Activated CD8-positive, alpha-beta T cell treated with anti-CD3 and anti-CD28 coated beads, Interleukin-2, amount 10 ng/mL, durations not matched to agents 7 days and 5 days (primary cell): ENCODE measurements around the gene VAV2. TPM values are rescaled to one million over a fixed set of nuclear protein-coding genes. Genes with fewer than 3 reads are reported as not detected.

Source experiments
- ATAC-seq: fragments of 150-1000 bp; cut with Tn5 transposase; one replicate; pipeline ENCODE4 v1.10.0; 2021; ENCODE audit warnings: moderate library complexity
- CTCF ChIA-PET: fragments of 350-600 bp; sonication (Branson Sonifier 250); formaldehyde crosslinking; loops from one replicate; lab custom pipeline; 2021; ENCODE audit warnings: antibody characterized with exemption; lab: Charles Lee
- POLR2A ChIA-PET: fragments of 350-600 bp; sonication (Branson Sonifier 250); formaldehyde crosslinking; loops from one replicate; lab custom pipeline; 2021; ENCODE audit warnings: antibody characterized with exemption; lab: Charles Lee
- DNase-seq: peaks from one replicate; pipeline ENCODE4 v3.0.0-alpha.2; 2020
- H3K27ac Mint-ChIP-seq: one replicate; pipeline ENCODE4 v1.8.0; 2021; ENCODE audit warnings: mild to moderate bottlenecking, mixed read lengths
- H3K27me3 Mint-ChIP-seq: one replicate; pipeline ENCODE4 v1.8.0; 2021; ENCODE audit warnings: low read depth, mixed read lengths
- H3K36me3 Mint-ChIP-seq: one replicate; pipeline ENCODE4 v1.8.0; 2021; ENCODE audit warnings: low read depth, mixed read lengths
- H3K4me1 Mint-ChIP-seq: one replicate; pipeline ENCODE4 v1.8.0; 2021; ENCODE audit warnings: low read depth, mixed read lengths
- H3K4me3 Mint-ChIP-seq: one replicate; pipeline ENCODE4 v1.8.0; 2021; ENCODE audit warnings: mild to moderate bottlenecking, mixed read lengths
- H3K9me3 Mint-ChIP-seq: one replicate; pipeline ENCODE4 v1.8.0; 2022; ENCODE audit warnings: mixed read lengths; ENCODE audit not compliant: insufficient read depth
- total RNA-seq, 2 experiments: library from RNA; stranded (reverse); gene quantifications; one replicate each; pipeline ENCODE4 v1.2.3, GENCODE V29; 2021

VAV2 gene
- total RNA-seq, 2 experiments from 2014 or later: 10.1 to 10.3 TPM

DNA sequence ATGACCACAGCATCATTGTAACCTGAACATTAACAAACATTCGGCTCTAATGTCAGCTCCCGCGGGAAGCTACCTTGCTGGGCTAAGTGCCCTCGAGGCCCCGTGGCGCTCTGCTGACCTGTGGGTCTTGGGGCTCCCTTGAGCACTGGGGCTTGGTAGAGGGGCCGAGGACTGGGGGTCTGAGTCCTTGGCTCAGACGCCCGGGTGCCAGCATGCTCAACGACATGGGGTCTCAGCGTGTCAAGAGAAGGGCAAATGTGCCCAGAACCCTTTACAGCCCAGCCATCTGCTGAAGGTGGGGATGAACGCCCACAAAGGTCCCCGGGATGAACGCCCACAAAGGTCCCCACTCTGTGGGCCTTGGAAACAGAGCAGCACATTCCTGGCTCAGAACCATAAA lies 214.3 kb downstream of the VAV2 start:
- H3K36me3 Mint-ChIP-seq: no peaks in the 10 kb centered on the region
- no peak for ATAC-seq
- H3K27ac Mint-ChIP-seq: no peak overlapping the region
- H3K9me3 Mint-ChIP-seq: no peaks in the 10 kb centered on the region
- H3K4me1 Mint-ChIP-seq: no peaks in the 10 kb centered on the region
- H3K27me3 Mint-ChIP-seq: no peaks in the 10 kb centered on the region
- no peak for DNase-seq
- H3K4me3 Mint-ChIP-seq: no peak overlapping the region
- POLR2A ChIA-PET: interaction anchor here (0.6 kb wide), 1 partner anchor 1843 kb away, joined by 3 read pairs; no protein-coding TSS in a partner anchor
- CTCF ChIA-PET: interaction anchor here (1.4 to 1.6 kb wide), 2 partner anchors 15 to 217 kb away, joined by 3 to 6 read pairs; no protein-coding TSS in a partner anchor

DNA sequence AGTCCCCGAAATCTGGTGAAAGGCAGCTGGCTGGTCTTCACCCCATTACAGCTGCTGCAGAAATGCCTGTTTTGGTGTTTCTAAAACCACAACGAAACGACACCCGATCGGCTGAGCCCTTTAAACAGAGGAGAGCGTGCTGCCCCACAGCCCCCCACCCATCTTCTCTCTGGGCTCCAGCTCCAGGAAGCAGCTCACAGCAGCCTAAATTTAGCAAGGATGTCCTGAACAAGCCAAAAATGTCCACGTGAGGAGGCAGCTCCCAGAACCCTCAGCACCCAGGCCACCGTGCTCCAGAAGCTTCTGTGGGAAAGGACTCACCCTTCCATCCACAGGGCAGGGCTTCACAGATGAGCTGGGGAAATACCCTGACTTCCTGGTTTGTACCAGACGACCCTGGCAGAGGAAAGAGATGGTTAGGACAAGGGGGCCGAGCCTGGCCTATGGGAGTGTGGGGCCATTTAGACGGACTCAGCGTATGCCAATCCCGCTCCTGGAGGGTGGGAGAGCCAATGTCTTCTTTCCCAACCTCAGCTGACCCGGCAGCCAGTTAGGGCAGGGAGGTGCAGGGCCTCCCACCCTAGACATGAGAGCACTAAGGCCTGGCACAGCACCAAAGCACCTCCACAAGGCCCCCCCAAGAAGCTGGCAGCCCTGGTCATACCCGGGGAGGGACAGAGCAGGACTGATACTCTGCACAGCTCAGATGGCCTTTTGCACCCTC lies 214.9 kb downstream of the VAV2 start:
- DNase-seq: no peak
- Mint-ChIP-seq H3K9me3 (no peaks in the 10 kb centered on the region), H3K4me3 (no peak overlapping the region), H3K27ac (no peak overlapping the region), H3K36me3 (no peaks in the 10 kb centered on the region), H3K4me1 (no peaks in the 10 kb centered on the region), H3K27me3 (no peaks in the 10 kb centered on the region)
- ChIA-PET CTCF (no interaction called here), POLR2A (interaction anchor here (0.6 kb wide), 1 partner anchor 1842 kb away, joined by 3 read pairs; no protein-coding TSS in a partner anchor)
- ATAC-seq: no peak

DNA sequence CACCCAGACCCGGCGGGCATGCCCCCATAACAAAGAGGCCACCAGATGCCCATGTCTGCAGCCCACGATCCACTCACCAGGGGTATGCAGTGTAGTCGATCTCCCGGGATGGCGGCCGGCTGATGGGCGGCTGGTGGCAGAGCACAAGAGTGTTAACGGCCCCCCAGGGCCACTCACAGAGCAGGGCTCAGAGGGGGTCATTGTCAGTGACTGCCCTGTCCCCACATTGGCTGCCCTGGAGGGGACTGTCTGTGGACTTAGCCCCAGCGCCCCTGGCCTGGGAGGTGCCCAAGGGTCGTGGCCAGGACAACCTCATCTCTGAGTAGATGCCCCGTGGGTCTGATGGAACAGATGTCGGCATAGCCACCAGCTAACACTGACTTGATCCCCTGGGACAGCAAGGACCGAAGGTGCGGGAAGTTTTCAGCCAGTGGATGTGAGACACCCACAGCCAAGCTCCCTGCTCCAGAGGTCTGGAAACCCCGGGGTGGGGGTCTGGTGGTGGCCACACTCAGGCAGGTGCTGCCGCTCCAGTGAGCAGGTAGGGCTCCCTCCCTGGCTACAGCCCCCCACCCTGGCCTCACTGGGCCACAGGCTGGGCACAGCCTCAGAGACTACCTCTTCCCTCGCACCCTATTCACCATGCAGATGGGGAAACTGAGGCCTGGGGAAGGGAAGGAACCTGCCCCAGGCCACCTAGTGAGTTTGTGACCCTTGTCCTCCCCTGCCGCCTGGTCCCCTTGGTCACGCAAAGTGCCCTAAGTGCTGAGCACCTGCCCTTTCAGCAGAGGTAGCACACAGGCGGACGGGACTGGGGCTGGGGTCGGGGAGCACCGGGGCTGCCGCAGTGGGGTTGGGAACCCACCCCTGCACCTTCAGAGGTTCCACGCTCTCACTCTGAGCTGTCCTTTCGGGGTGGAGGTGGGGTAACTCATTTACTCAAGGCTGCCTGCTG lies 215.9 kb downstream of the VAV2 start:
- no peak overlapping the region for H3K27ac Mint-ChIP-seq
- POLR2A ChIA-PET: no interaction called here
- ATAC-seq: no peak
- H3K36me3 Mint-ChIP-seq: no peaks in the 10 kb centered on the region
- H3K4me3 Mint-ChIP-seq: no peak overlapping the region
- H3K9me3 Mint-ChIP-seq: no peaks in the 10 kb centered on the region
- H3K4me1 Mint-ChIP-seq: no peaks in the 10 kb centered on the region
- CTCF ChIA-PET: no interaction called here
- no peaks in the 10 kb centered on the region for H3K27me3 Mint-ChIP-seq
- no peak for DNase-seq

DNA sequence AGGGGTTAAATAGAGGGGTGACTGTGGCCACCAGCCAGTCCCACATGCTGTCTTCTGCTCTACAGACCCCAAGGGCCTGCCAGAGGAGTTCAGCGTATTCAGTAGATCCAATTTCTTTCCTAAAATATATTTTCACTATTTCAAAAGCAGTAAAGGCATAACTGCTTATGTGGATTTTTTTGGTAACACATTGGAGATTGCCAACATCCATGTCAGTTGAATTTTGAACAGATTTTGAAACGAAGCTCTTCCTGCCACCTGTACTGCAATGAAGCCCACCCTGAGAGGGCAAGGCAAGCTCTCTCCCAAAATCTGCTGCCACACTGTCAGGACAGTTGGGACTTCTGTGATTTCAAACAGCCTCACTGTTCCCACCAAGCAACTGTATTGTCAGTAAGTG lies 216.8 kb downstream of the VAV2 start:
- no peak overlapping the region for H3K27ac Mint-ChIP-seq

GRCh38 chr9:133774799-133775198 lies 217.3 kb downstream of the VAV2 start:
- Mint-ChIP-seq H3K9me3 (no peaks in the 10 kb centered on the region), H3K4me1 (no peaks in the 10 kb centered on the region), H3K36me3 (no peaks in the 10 kb centered on the region), H3K4me3 (no peak overlapping the region), H3K27me3 (no peaks in the 10 kb centered on the region), H3K27ac (no peak overlapping the region)
- DNase-seq (no peak), ATAC-seq (no peak)
- POLR2A ChIA-PET: no interaction called here
- CTCF ChIA-PET: no interaction called here

More for the DNA sequence above, 216.8 kb downstream of the VAV2 start:
- ChIA-PET CTCF (no interaction called here), POLR2A (no interaction called here)
- Mint-ChIP-seq H3K36me3 (no peaks in the 10 kb centered on the region), H3K27me3 (no peaks in the 10 kb centered on the region), H3K4me1 (no peaks in the 10 kb centered on the region), H3K9me3 (no peaks in the 10 kb centered on the region), H3K4me3 (no peak overlapping the region)
- DNase-seq: no peak
- ATAC-seq: no peak

GRCh38 chr9:133773889-133774655 lies 218.1 kb downstream of the VAV2 start:
- Mint-ChIP-seq H3K36me3 (no peaks in the 10 kb centered on the region), H3K27ac (no peak overlapping the region), H3K9me3 (no peaks in the 10 kb centered on the region), H3K4me3 (no peak overlapping the region), H3K27me3 (no peaks in the 10 kb centered on the region), H3K4me1 (no peaks in the 10 kb centered on the region)
- DNase-seq (no peak), ATAC-seq (no peak)
- ChIA-PET CTCF (interaction anchor here (1.2 kb wide), 2 partner anchors 8 to 31 kb away, joined by 3 to 9 read pairs; no protein-coding TSS in a partner anchor), POLR2A (no interaction called here)

DNA sequence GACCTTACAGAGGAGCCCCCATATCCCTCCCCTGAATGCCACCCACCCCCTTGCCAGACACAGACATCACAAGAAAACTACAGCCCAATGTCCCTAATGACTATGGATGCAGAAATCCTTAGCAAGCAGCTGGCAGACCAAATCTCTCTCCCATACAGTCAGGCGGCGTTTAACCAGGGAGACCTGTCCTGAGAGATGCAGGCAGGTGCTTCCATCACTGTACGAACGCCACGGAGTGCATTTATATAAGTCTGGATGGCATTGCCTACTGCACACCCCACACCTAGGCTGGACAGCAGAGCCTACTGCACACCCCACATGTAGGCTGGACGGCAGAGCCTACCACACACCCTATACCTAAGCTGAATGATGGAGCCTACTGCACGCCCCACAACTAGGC lies 219.5 kb downstream of the VAV2 start:
- DNase-seq: no peak
- CTCF ChIA-PET: interaction anchor here (1.2 kb wide), 1 partner anchor 10 kb away, joined by 9 read pairs; no protein-coding TSS in a partner anchor
- ATAC-seq: no peak
- Mint-ChIP-seq H3K4me1 (no peaks in the 10 kb centered on the region), H3K9me3 (no peaks in the 10 kb centered on the region), H3K36me3 (no peaks in the 10 kb centered on the region), H3K27ac (no peak overlapping the region), H3K4me3 (no peak overlapping the region), H3K27me3 (no peaks in the 10 kb centered on the region)
- POLR2A ChIA-PET: no interaction called here

GRCh38 chr9:133771486-133772482 lies 220.3 kb downstream of the VAV2 start:
- ChIA-PET CTCF (no interaction called here), POLR2A (no interaction called here)
- H3K9me3 Mint-ChIP-seq: peaks cover 7% of the 10 kb centered on the region
- no peaks in the 10 kb centered on the region for H3K4me1 Mint-ChIP-seq
- H3K36me3 Mint-ChIP-seq: no peaks in the 10 kb centered on the region
- H3K27ac Mint-ChIP-seq: no peak overlapping the region
- no peak overlapping the region for H3K4me3 Mint-ChIP-seq
- DNase-seq (no peak), ATAC-seq (no peak)
- H3K27me3 Mint-ChIP-seq: no peaks in the 10 kb centered on the region

DNA sequence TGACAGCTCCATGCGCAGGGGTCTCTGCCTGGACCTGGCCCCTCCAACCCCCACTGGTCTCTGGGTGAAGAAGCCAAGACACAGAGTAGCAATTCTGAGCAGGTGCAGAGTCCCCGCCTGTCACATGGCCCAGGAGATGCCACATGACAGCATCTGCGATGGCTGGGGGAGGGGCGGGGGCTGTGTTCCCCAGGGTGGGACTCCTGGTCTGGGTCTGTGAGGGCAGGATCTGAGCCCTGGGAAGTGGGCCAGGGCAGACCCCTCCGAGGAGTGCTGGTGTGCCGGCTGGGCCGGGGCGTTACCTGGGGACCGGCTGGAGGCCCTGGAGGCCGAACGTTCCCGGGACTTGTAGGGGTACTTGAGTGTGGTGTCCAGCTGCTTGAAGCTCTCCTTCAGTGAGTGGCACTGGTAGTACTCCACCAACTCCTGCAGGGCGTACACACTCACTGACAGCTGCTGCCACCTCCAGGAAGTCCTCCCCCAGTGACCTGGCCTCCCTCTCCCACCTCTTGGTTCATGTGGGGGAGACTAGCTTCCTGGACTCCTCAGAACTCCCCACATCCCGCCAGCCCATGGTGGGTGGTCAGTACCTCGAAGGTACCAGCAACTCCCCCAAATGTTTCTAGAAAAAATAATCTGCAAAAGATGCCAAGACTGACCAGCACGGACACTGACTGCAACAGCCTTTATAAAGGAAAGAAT lies 221.9 kb downstream of the VAV2 start:
- DNase-seq (no peak), ATAC-seq (no peak)
- H3K27me3 Mint-ChIP-seq: no peaks in the 10 kb centered on the region
- peaks cover 8% of the 10 kb centered on the region for H3K36me3 Mint-ChIP-seq
- H3K4me1 Mint-ChIP-seq: no peaks in the 10 kb centered on the region
- H3K4me3 Mint-ChIP-seq: no peak overlapping the region
- ChIA-PET CTCF (interaction anchor here (0.9 kb wide), 1 partner anchor 27 kb away, joined by 5 read pairs; no protein-coding TSS in a partner anchor), POLR2A (no interaction called here)
- peaks cover 19% of the 10 kb centered on the region for H3K9me3 Mint-ChIP-seq
- H3K27ac Mint-ChIP-seq: no peak overlapping the region

DNA sequence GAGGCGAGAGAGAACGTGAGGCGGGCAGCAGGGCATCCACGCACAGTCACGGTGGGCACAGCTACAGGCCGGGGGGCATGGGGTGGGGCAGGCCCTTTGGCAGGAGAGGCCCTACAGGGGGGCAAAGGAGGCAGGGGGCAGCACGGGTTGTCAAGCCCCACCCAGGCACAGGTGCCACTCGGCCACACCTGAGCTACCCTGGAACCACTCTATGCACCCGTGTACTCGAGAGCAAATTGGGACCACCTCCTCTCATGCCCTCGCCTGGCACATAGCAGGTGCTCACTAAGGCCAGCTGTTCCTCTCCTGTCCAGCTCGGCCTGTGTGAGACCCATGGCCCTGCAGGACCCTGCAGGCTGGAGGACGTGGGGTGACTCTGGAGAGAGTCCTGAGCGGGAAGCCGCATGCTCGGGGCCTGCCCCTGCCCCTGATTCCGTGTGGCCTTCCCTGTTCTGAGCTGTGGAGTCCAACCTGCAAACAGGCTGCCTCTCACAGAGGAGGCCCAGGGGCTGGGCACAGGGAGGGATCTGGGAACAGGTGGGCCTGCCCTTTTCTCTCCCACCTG lies 222.5 kb downstream of the VAV2 start:
- ChIA-PET CTCF (no interaction called here), POLR2A (no interaction called here)
- Mint-ChIP-seq H3K27ac (no peak overlapping the region), H3K4me3 (no peak overlapping the region), H3K36me3 (peaks cover 8% of the 10 kb centered on the region), H3K4me1 (no peaks in the 10 kb centered on the region), H3K27me3 (no peaks in the 10 kb centered on the region), H3K9me3 (peaks cover 19% of the 10 kb centered on the region)
- DNase-seq (no peak), ATAC-seq (no peak)
